Karpas-422 (cell line): ENCODE data around the gene ATE1. TPM values are rescaled to one million over a fixed set of nuclear protein-coding genes. Genes with fewer than 3 reads are reported as not detected.
A peak's percentile ranks its signal among the peaks of the same experiment; 100 is the strongest.

ENCODE experiments used
- DNase-seq: peaks from one replicate; pipeline ENCODE4 v3.0.0-alpha.2; 2015
- H2AFZ ChIP-seq: fragments of 200-600 bp; sonication (generic); 2 replicates; pipeline ENCODE4 v1.6.1; 2014; ENCODE audit warnings: antibody characterized with exemption, low read length, mixed read lengths
- H3K27ac ChIP-seq: fragments of 200-600 bp; sonication (generic); 2 replicates; pipeline ENCODE4 v1.5.1; 2014; ENCODE audit warnings: mild to moderate bottlenecking, low read length, moderate library complexity
- H3K27me3 ChIP-seq: fragments of 200-600 bp; sonication (generic); 2 replicates; pipeline ENCODE4 v1.6.1; 2014; ENCODE audit warnings: low read length, mixed read lengths
- H3K36me3 ChIP-seq: fragments of 200-600 bp; sonication (generic); 2 replicates; pipeline ENCODE4 v1.6.1; 2014; ENCODE audit warnings: low read length, mixed read lengths; ENCODE audit not compliant: insufficient read depth
- H3K4me1 ChIP-seq: fragments of 200-600 bp; sonication (generic); 2 replicates; pipeline ENCODE4 v1.6.1; 2014; ENCODE audit warnings: mild to moderate bottlenecking, low read length, mixed read lengths
- H3K4me2 ChIP-seq: fragments of 200-600 bp; sonication (generic); 2 replicates; pipeline ENCODE4 v1.6.1; 2014; ENCODE audit warnings: low read length, low read depth, mild to moderate bottlenecking; ENCODE audit not compliant: poor library complexity, severe bottlenecking
- H3K4me3 ChIP-seq: fragments of 200-600 bp; sonication (generic); 2 replicates; pipeline ENCODE4 v1.5.1; 2014; ENCODE audit warnings: mild to moderate bottlenecking, antibody characterized with exemption, low read length, mixed read lengths
- H3K79me2 ChIP-seq: fragments of 200-600 bp; sonication (generic); 2 replicates; pipeline ENCODE4 v1.6.1; 2014; ENCODE audit warnings: mild to moderate bottlenecking, low read length, mixed read lengths
- H3K9ac ChIP-seq: fragments of 200-600 bp; sonication (generic); 2 replicates; pipeline ENCODE4 v1.6.0; 2014; ENCODE audit warnings: low read length
- H3K9me2 ChIP-seq: fragments of 200-600 bp; sonication (generic), shearing (Covaris generic); replicated peaks from 2 replicates; pipeline ENCODE4 v1.6.0; 2014; ENCODE audit warnings: mild to moderate bottlenecking, low read length, moderate library complexity; ENCODE audit not compliant: insufficient read depth
- H3K9me3 ChIP-seq: fragments of 300-700, 200-600 bp; sonication (generic); 2 replicates; pipeline ENCODE4 v1.6.1; 2014; ENCODE audit warnings: low read length, mixed read lengths
- H4K20me1 ChIP-seq: fragments of 200-600 bp; sonication (generic); 2 replicates; pipeline ENCODE4 v1.6.1; 2014; ENCODE audit warnings: mild to moderate bottlenecking, antibody characterized with exemption, low read length, low read depth; ENCODE audit not compliant: insufficient read depth
- total RNA-seq: library from RNA; depleted of rRNA; stranded (reverse); fragments of >200 nt; shearing (Covaris generic); gene quantifications from 2 replicates; pipeline ENCODE4 v1.2.3, GENCODE V29; 2014; ENCODE audit warnings: low replicate concordance

ATE1 gene
- total RNA-seq, 1 experiment from 2014 or later = 72.6 TPM

DNA sequence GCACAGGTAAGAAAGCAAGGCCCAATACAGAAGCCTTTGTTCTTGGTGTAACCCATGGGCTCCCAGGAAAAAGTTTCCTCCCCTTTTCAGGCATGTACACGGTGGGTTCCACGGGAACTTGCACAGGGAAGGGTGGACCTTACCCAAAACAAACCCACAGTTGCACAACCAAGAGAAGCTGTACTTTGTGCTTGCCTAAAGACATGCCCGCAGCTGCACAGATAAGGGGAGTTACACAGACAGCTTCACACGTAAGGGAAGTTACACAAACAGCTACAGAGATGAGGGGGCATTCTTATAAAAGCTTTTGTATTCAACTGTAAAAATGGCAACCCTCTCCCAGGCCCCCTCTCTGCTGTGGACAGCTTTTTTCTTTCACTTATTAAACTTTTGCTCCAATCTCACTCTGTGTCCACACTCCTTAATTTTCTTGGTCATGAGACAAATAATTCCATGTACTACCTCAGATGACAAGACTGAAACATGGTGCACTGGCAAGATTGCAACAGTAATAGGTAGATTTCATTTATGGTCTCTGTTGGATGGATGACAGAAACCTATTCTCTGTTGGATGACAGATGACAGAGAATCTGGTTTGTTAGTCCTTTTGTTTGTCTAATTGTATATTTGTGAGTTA, 72.9 kb downstream of the ATE1 start:
- no peak overlapping the region for H2AFZ ChIP-seq
- H3K9me2 ChIP-seq = no peaks in the 10 kb centered on the region
- H3K4me1 ChIP-seq = peaks cover 34% of the 10 kb centered on the region
- H3K4me3 ChIP-seq = no peak overlapping the region
- no peak overlapping the region for H3K4me2 ChIP-seq
- H3K9ac ChIP-seq = no peak overlapping the region
- H3K36me3 ChIP-seq = peaks cover 27% of the 10 kb centered on the region
- H3K79me2 ChIP-seq = peaks cover 53% of the 10 kb centered on the region
- no peaks in the 10 kb centered on the region for H4K20me1 ChIP-seq
- no peak for DNase-seq
- H3K9me3 ChIP-seq = no peaks in the 10 kb centered on the region
- no peaks in the 10 kb centered on the region for H3K27me3 ChIP-seq
- peak overlapping the region; percentile 24; the same call in 1 of the 2 replicates for H3K27ac ChIP-seq

DNA sequence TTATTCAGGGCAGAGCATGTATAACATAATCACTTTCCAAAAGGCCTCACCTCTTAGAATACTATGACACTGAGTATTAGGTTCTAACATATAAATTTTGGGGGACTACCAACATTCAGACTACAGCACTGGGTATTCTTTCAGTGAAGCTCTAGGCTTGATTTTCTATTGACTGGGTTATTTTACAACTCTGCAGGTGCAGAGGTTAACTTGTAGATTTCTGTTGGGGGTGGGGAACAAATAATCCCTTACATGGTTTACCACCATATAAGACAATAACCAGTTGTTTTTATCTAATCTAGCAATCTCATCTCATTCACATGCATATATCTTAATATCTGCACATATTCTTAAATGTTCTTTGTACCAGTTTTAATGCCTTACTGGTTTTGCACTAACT, 73.9 kb downstream of the ATE1 start:
- Histone ChIP-seq H3K79me2 (peaks cover 61% of the 10 kb centered on the region), H3K4me1 (peaks cover 33% of the 10 kb centered on the region), H3K27me3 (no peaks in the 10 kb centered on the region), H3K9me3 (no peaks in the 10 kb centered on the region), H3K9ac (no peak overlapping the region), H3K27ac (peak overlapping the region; percentile 24; the same call in 1 of the 2 replicates), H3K4me3 (no peak overlapping the region), H3K4me2 (no peak overlapping the region), H3K9me2 (no peaks in the 10 kb centered on the region), H2AFZ (no peak overlapping the region), H4K20me1 (no peaks in the 10 kb centered on the region), H3K36me3 (peaks cover 36% of the 10 kb centered on the region)
- no peak for DNase-seq

DNA sequence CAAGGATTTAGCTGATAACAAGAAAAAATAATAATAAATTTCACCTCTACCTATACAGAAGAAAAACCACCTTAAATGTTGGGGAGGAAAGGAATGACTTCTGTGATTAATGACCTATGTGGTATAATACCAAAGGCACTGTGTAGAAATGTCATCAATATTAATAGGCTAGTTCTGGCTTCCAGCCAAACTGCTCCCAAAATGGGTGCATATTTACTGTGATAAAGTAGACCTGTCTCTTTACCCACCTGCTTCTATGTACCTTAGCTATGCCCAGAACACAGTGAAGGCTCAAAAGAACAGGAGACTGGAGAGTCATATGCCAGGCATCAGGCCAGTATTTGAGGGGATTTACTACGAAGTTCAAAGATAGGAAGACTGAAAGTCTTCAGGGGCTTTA, 76.0 kb downstream of the ATE1 start:
- Histone ChIP-seq H2AFZ (no peak overlapping the region), H3K27ac (0 out of 2 replicates have a peak overlapping the region, but pooled peaks have one; percentile 28), H3K9ac (no peak overlapping the region), H3K9me2 (no peaks in the 10 kb centered on the region), H3K4me1 (peaks cover 33% of the 10 kb centered on the region), H4K20me1 (no peaks in the 10 kb centered on the region), H3K27me3 (no peaks in the 10 kb centered on the region), H3K9me3 (no peaks in the 10 kb centered on the region), H3K4me2 (peak overlapping the region; percentile 20), H3K79me2 (peaks cover 47% of the 10 kb centered on the region), H3K36me3 (peaks cover 25% of the 10 kb centered on the region), H3K4me3 (no peak overlapping the region)
- DNase-seq = peak; percentile 48

DNA sequence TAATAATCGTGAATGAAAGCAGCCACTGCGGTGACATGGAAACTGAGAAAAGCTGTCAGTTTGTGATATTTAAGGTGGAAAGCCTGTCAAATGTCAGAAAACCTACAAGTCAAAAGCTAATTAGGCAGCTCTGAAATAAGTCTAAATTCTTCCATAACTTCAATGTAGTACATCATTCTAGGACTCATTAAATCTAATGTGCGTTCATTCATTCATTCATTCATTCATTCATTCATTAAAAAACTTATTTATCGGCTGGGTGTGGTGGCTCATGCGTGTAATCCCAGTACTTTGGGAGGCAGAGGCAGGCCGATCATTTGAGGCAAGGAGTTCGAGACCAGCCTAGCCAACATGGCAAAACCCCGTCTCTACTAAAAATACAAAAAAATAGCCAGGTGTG, 79.7 kb downstream of the ATE1 start:
- no peaks in the 10 kb centered on the region for H3K9me2 ChIP-seq
- H4K20me1 ChIP-seq = no peaks in the 10 kb centered on the region
- no peak overlapping the region for H3K4me2 ChIP-seq
- H3K36me3 ChIP-seq = peaks cover 33% of the 10 kb centered on the region
- H3K9me3 ChIP-seq = no peaks in the 10 kb centered on the region; the same call in 1 of the 2 replicates
- H3K27me3 ChIP-seq = no peaks in the 10 kb centered on the region
- no peak overlapping the region for H3K4me3 ChIP-seq
- DNase-seq = no peak
- H3K79me2 ChIP-seq = peaks cover 56% of the 10 kb centered on the region
- no peak overlapping the region for H3K27ac ChIP-seq
- H2AFZ ChIP-seq = no peak overlapping the region
- H3K4me1 ChIP-seq = peaks cover 23% of the 10 kb centered on the region
- H3K9ac ChIP-seq = no peak overlapping the region

DNA sequence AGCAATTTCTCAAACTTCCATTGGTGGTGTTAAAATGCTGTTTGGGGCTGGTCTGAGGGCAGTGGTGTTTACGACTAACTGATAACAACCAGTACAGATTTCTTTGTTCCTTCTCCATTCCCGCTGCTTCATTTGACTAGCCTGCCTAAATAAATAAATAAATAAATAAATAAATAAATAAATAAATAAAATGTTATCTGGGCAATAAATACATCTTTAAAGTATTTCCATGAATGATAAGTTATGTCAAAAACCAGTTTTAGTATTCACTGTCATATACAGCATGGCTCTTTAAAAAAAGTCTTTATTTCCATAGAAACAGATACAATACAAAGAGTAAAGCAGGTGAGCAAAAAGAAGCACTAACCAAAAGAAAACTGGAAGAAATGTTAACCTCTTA, 81.3 kb downstream of the ATE1 start:
- no peaks in the 10 kb centered on the region for H3K9me2 ChIP-seq
- no peak overlapping the region for H3K4me2 ChIP-seq
- peaks cover 22% of the 10 kb centered on the region for H3K4me1 ChIP-seq
- DNase-seq = no peak
- H3K27ac ChIP-seq = no peak overlapping the region
- H3K79me2 ChIP-seq = peaks cover 64% of the 10 kb centered on the region
- no peak overlapping the region for H3K4me3 ChIP-seq
- no peaks in the 10 kb centered on the region; the same call in 1 of the 2 replicates for H3K9me3 ChIP-seq
- H4K20me1 ChIP-seq = no peaks in the 10 kb centered on the region
- H3K9ac ChIP-seq = no peak overlapping the region
- H2AFZ ChIP-seq = no peak overlapping the region
- no peaks in the 10 kb centered on the region for H3K27me3 ChIP-seq
- peaks cover 33% of the 10 kb centered on the region for H3K36me3 ChIP-seq

DNA sequence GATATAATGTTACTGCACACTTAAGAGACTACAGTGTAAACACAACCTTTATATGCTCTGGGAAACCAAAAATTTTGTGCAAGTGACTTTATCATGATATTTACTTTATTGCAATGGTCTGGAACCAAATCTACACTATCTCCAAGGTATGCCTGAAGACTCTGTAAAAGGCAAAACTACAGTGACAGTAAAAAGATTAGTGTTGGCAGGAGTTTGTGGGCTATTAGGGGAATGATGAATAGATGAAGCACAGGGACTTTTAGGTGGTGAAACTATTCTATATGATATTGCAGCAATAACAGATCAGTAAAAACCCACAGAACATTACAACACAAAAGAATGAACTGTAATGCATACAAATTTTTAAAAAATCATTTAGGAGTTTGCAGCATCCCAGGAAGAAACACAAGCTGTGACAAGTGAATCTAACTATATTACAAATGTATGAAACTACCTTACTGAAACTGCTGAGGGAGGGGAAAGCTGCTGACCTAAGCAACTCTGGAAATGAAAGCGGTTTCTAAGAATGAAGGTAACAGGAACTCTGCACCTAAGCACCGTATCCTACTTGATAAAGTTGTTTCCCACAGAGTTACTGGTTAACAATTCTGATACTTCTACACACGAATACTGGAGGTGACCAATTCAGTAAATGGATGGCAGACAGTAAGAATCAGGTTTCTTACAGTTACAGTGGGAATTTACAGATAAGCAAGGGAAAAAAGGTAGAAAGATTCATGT, 82.6 kb downstream of the ATE1 start:
- H3K4me3 ChIP-seq = no peak overlapping the region
- no peak overlapping the region for H2AFZ ChIP-seq
- no peaks in the 10 kb centered on the region for H3K9me2 ChIP-seq
- DNase-seq = no peak
- no peak overlapping the region for H3K9ac ChIP-seq
- H3K27me3 ChIP-seq = no peaks in the 10 kb centered on the region
- H3K4me2 ChIP-seq = no peak overlapping the region
- H3K9me3 ChIP-seq = no peaks in the 10 kb centered on the region; the same call in 1 of the 2 replicates
- H3K27ac ChIP-seq = no peak overlapping the region
- peaks cover 65% of the 10 kb centered on the region for H3K79me2 ChIP-seq
- peaks cover 30% of the 10 kb centered on the region for H3K36me3 ChIP-seq
- no peaks in the 10 kb centered on the region for H4K20me1 ChIP-seq
- peaks cover 18% of the 10 kb centered on the region for H3K4me1 ChIP-seq

DNA sequence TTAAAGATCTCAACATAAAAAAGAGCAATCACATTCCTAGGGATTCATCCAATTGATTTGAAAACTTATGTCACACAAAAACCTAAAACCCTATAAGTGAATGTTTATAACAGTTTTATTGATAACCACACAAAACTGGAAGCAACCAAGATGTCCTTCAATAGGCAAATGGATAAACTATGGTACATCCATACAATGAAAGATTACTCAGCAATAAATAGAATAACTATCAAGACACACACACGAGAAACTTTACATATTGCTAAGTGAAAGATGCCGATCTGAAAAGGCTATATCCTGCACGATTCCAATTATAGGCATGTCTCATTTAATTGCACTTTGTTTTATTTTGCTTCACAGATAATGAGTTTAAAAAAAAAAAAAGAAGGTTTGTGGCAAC, 83.3 kb downstream of the ATE1 start:
- Histone ChIP-seq H3K27me3 (no peaks in the 10 kb centered on the region), H3K4me2 (no peak overlapping the region), H4K20me1 (no peaks in the 10 kb centered on the region), H3K9ac (no peak overlapping the region), H3K9me2 (no peaks in the 10 kb centered on the region), H3K27ac (no peak overlapping the region), H3K4me1 (peaks cover 18% of the 10 kb centered on the region), H3K79me2 (peaks cover 67% of the 10 kb centered on the region), H3K9me3 (no peaks in the 10 kb centered on the region; the same call in 1 of the 2 replicates), H2AFZ (no peak overlapping the region), H3K36me3 (peaks cover 25% of the 10 kb centered on the region), H3K4me3 (no peak overlapping the region)
- DNase-seq = no peak

DNA sequence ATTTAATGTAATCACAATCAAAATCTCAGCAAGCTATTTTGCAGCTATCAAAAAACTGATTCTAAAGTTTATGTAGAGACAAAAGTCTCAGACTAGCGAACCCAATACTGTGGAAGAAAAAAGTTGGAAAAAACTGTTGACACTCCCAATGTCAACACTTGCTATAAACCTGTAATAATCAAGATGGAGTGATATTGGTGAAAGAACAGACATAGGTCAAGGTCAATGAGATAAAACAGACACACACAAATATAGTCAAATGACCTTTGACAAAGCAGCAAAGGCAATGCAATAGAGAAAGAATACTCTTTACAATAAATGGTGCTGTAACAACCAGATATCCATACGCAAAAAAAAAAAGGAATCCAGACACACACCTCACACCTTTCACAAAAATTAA, 84.5 kb downstream of the ATE1 start:
- Histone ChIP-seq H3K9me3 (no peaks in the 10 kb centered on the region; the same call in 1 of the 2 replicates), H3K27me3 (no peaks in the 10 kb centered on the region), H4K20me1 (no peaks in the 10 kb centered on the region), H3K9me2 (no peaks in the 10 kb centered on the region), H3K4me2 (no peak overlapping the region), H3K4me1 (peaks cover 18% of the 10 kb centered on the region), H3K27ac (no peak overlapping the region), H3K36me3 (peaks cover 20% of the 10 kb centered on the region), H3K79me2 (peaks cover 71% of the 10 kb centered on the region), H3K9ac (no peak overlapping the region), H2AFZ (no peak overlapping the region), H3K4me3 (no peak overlapping the region)
- no peak for DNase-seq
